OCI-LY1 (cell line): ENCODE measurements around the gene VSTM4.

ENCODE experiments used
- H2AFZ ChIP-seq: fragments of 200-600 bp; sonication (generic), shearing (Covaris generic); 2 replicates; pipeline ENCODE4 v1.6.0; 2014; ENCODE audit warnings: antibody characterized with exemption, mild to moderate bottlenecking, low read length
- H3F3A ChIP-seq: fragments of 200-600 bp; sonication (generic), shearing (Covaris generic); 2 replicates; pipeline ENCODE4 v1.6.0; 2014; ENCODE audit warnings: mild to moderate bottlenecking, antibody characterized with exemption, low read length, moderate library complexity; ENCODE audit not compliant: insufficient read depth
- H3K27ac ChIP-seq: fragments of 200-600 bp; sonication (generic); 2 replicates; pipeline ENCODE4 v1.5.1; 2014; ENCODE audit warnings: low read length, mixed run types, mild to moderate bottlenecking, low read depth; ENCODE audit not compliant: poor library complexity, severe bottlenecking
- H3K27me3 ChIP-seq: fragments of 200-600 bp; sonication (generic); 2 replicates; pipeline ENCODE4 v1.6.0; 2014; ENCODE audit warnings: antibody characterized with exemption, mild to moderate bottlenecking, low read length, moderate library complexity; ENCODE audit not compliant: insufficient read depth
- H3K36me3 ChIP-seq: fragments of 200-600 bp; sonication (generic); 2 replicates; pipeline ENCODE4 v1.6.1; 2014; ENCODE audit warnings: mild to moderate bottlenecking, antibody characterized with exemption, low read length, moderate library complexity, mixed read lengths; ENCODE audit not compliant: insufficient read depth
- H3K4me1 ChIP-seq: fragments of 200-600 bp; sonication (generic); 2 replicates; pipeline ENCODE4 v1.5.1; 2014; ENCODE audit warnings: mild to moderate bottlenecking, low read length, moderate library complexity; ENCODE audit not compliant: insufficient read depth, severe bottlenecking
- H3K4me2 ChIP-seq: fragments of 200-600 bp; sonication (generic), shearing (Covaris generic); 2 replicates; pipeline ENCODE4 v1.6.1; 2014; ENCODE audit warnings: low read length
- H3K4me3 ChIP-seq: fragments of 200-600 bp; sonication (generic); 2 replicates; pipeline ENCODE4 v1.5.1; 2014; ENCODE audit warnings: low read length, low read depth, mild to moderate bottlenecking, mixed read lengths; ENCODE audit not compliant: poor library complexity, severe bottlenecking
- H3K79me2 ChIP-seq: fragments of 200-600 bp; shearing (Covaris generic); 2 replicates; pipeline ENCODE4 v1.6.1; 2016; ENCODE audit warnings: mixed run types, low read length, mixed read lengths; ENCODE audit not compliant: insufficient read depth
- H3K9ac ChIP-seq: fragments of 200-600 bp; sonication (generic), shearing (Covaris generic); 2 replicates; pipeline ENCODE4 v1.6.1; 2014; ENCODE audit warnings: mild to moderate bottlenecking, low read length, mixed read lengths
- H3K9me2 ChIP-seq: fragments of 200-600 bp; sonication (generic), shearing (Covaris generic); 2 replicates; pipeline ENCODE4 v1.6.1; 2014; ENCODE audit warnings: low read depth, mild to moderate bottlenecking, low read length, mixed read lengths
- H3K9me3 ChIP-seq: fragments of 200-600 bp; shearing (Covaris generic); 2 replicates; pipeline ENCODE4 v1.6.1; 2014; ENCODE audit warnings: low read length, mixed read lengths
- H4K20me1 ChIP-seq: fragments of 200-600 bp; sonication (generic), shearing (Covaris generic); 2 replicates; pipeline ENCODE4 v1.6.0; 2016; ENCODE audit warnings: mild to moderate bottlenecking, low read length; ENCODE audit not compliant: insufficient read depth
- CTCF ChIP-seq: fragments of 200-600 bp; sonication (generic), shearing (Covaris generic); IDR thresholded peaks from 2 replicates; pipeline ENCODE4 v1.5.1; 2017; ENCODE audit warnings: mild to moderate bottlenecking, antibody characterized with exemption, low read length, moderate library complexity, mixed read lengths
- EZH2 ChIP-seq: fragments of 200-600 bp; sonication (generic), shearing (Covaris generic); IDR thresholded peaks from 2 replicates; pipeline ENCODE4 v1.8.0; 2017; ENCODE audit warnings: borderline replicate concordance, mixed run types, mild to moderate bottlenecking, antibody characterized with exemption, low read length, moderate library complexity, mixed read lengths

The VSTM4 gene

GRCh38 chr10:49055221-49055849 is 60.0 kb downstream of the VSTM4 start:
- H3K9me3 ChIP-seq, result no peaks in the 10 kb centered on the region
- no peaks in the 10 kb centered on the region for H3K36me3 ChIP-seq
- peaks cover 5% of the 10 kb centered on the region; the same call in 1 of the 2 replicates for H3K27me3 ChIP-seq
- no peak overlapping the region for H2AFZ ChIP-seq
- H4K20me1 ChIP-seq, result no peaks in the 10 kb centered on the region
- no peak overlapping the region for H3K4me3 ChIP-seq
- H3F3A ChIP-seq, result no peaks in the 10 kb centered on the region
- no peak overlapping the region for H3K4me2 ChIP-seq
- no peak overlapping the region for H3K9ac ChIP-seq
- peaks cover 12% of the 10 kb centered on the region for H3K4me1 ChIP-seq
- no peaks in the 10 kb centered on the region for H3K9me2 ChIP-seq
- H3K27ac ChIP-seq, result no peak overlapping the region
- no peak for TF ChIP-seq EZH2
- TF ChIP-seq CTCF, result no peak
- no peaks in the 10 kb centered on the region for H3K79me2 ChIP-seq

GRCh38 chr10:49054753-49055152 is 60.6 kb downstream of the VSTM4 start:
- Histone ChIP-seq H3K27me3 (peaks cover 5% of the 10 kb centered on the region; the same call in 1 of the 2 replicates), H3K9ac (no peak overlapping the region), H3K27ac (no peak overlapping the region), H4K20me1 (no peaks in the 10 kb centered on the region), H3K4me2 (no peak overlapping the region), H2AFZ (no peak overlapping the region), H3F3A (no peaks in the 10 kb centered on the region), H3K79me2 (no peaks in the 10 kb centered on the region), H3K36me3 (no peaks in the 10 kb centered on the region), H3K4me1 (peaks cover 12% of the 10 kb centered on the region), H3K4me3 (no peak overlapping the region), H3K9me2 (no peaks in the 10 kb centered on the region), H3K9me3 (no peaks in the 10 kb centered on the region)
- TF ChIP-seq CTCF (no peak), EZH2 (no peak)

GRCh38 chr10:49053998-49054692 is 61.2 kb downstream of the VSTM4 start:
- H3K9me3 ChIP-seq, result no peaks in the 10 kb centered on the region
- H3K9ac ChIP-seq, result no peak overlapping the region
- H2AFZ ChIP-seq, result no peak overlapping the region
- H3K27me3 ChIP-seq, result peaks cover under 1% of the 10 kb centered on the region; the same call in 1 of the 2 replicates
- TF ChIP-seq EZH2 (no peak), CTCF (no peak)
- H3K27ac ChIP-seq, result no peak overlapping the region
- H4K20me1 ChIP-seq, result no peaks in the 10 kb centered on the region
- peaks cover 12% of the 10 kb centered on the region for H3K4me1 ChIP-seq
- H3K79me2 ChIP-seq, result no peaks in the 10 kb centered on the region
- H3K9me2 ChIP-seq, result no peaks in the 10 kb centered on the region
- no peak overlapping the region for H3K4me3 ChIP-seq
- H3K4me2 ChIP-seq, result no peak overlapping the region
- no peaks in the 10 kb centered on the region for H3F3A ChIP-seq
- H3K36me3 ChIP-seq, result no peaks in the 10 kb centered on the region
